CD4-positive, alpha-beta T cell treated with Interferon alpha-2 for 1 hour (primary cell): ENCODE data around the gene USP7.
"Not testable (repeated sequence)": the region's sequence is repeated elsewhere in the genome, so short reads cannot be mapped to it uniquely, and the experiment has no call there.

Source experiments
- DNase-seq, 2 donors: peaks; one replicate each; pipeline ENCODE4 v3.0.0-alpha.2; 2020 to 2022

Gene USP7

GRCh38 chr16:8874388-8874787 is 89.3 kb downstream of the USP7 start:
- no peak for DNase-seq

GRCh38 chr16:8873866-8874195 is 89.9 kb downstream of the USP7 start:
- not testable (repeated sequence) for DNase-seq

- DNase-seq = no peak
Measured at GRCh38 chr16:8872967-8873865, 90.5 kb downstream of the USP7 start.

GRCh38 chr16:8872071-8872470 is 91.6 kb downstream of the USP7 start:
- DNase-seq = no peak

- not testable (repeated sequence) for DNase-seq
Measured at GRCh38 chr16:8869988-8870241, 93.8 kb downstream of the USP7 start.

GRCh38 chr16:8869212-8869987 is 94.3 kb downstream of the USP7 start:
- DNase-seq = no peak

GRCh38 chr16:8868416-8869211 is 95.1 kb downstream of the USP7 start, which contains the start of gene CARHSP1:
Gene CARHSP1, minus strand, starts transcription at chr16:8869006. Its CDS starts 9,678 bp downstream, at chr16:8859328.
- peak; percentile 80 to 86 for DNase-seq

GRCh38 chr16:8867932-8868415 is 95.7 kb downstream of the USP7 start:
- DNase-seq = peak; percentile 45 to 70

GRCh38 chr16:8867216-8867931 is 96.3 kb downstream of the USP7 start:
- DNase-seq = no peak

GRCh38 chr16:8866884-8867215 is 96.9 kb downstream of the USP7 start:
- DNase-seq = no peak

- DNase-seq = no peak
Measured at GRCh38 chr16:8866118-8866883, 97.4 kb downstream of the USP7 start.

GRCh38 chr16:8865145-8865882 is 98.4 kb downstream of the USP7 start:
- DNase-seq = no peak

- no peak for DNase-seq
Measured at GRCh38 chr16:8864480-8865110, 99.1 kb downstream of the USP7 start.

- no peak for DNase-seq
Measured at GRCh38 chr16:8863594-8864424, 99.9 kb downstream of the USP7 start.

- no peak for DNase-seq
Measured at GRCh38 chr16:8862309-8863130, 101.2 kb downstream of the USP7 start.

- DNase-seq = no peak
Measured at GRCh38 chr16:8861563-8862308, 102.0 kb downstream of the USP7 start.

- DNase-seq = no peak
Measured at GRCh38 chr16:8859913-8860881, 103.5 kb downstream of the USP7 start.
